Activated B cell treated with CpG ODN at 0.5 μM for 24 hours (primary cell): Measurements from ENCODE around the gene AKT3. TPM values are rescaled to one million over a fixed set of nuclear protein-coding genes. Genes with fewer than 3 reads are reported as not detected.
"Not testable (repeated sequence)": the region's sequence is repeated elsewhere in the genome, so short reads cannot be mapped to it uniquely, and the experiment has no call there.

ENCODE experiments used
- ATAC-seq: fragments of 200-7000 bp; cut with Tn5 transposase; one replicate; pipeline ENCODE4 v1.10.0; 2021; ENCODE audit warnings: low read depth, mild to moderate bottlenecking, moderate library complexity
- CTCF ChIA-PET: fragments of 350-600 bp; sonication (Branson Sonifier 250); formaldehyde crosslinking; loops from one replicate; lab custom pipeline; 2021; ENCODE audit warnings: antibody characterized with exemption; lab: Charles Lee
- POLR2A ChIA-PET: fragments of 350-600 bp; sonication (Branson Sonifier 250); formaldehyde crosslinking; loops from one replicate; lab custom pipeline; 2021; ENCODE audit warnings: antibody characterized with exemption; lab: Charles Lee
- DNase-seq: peaks from one replicate; pipeline ENCODE4 v3.0.0; 2022
- H3K27ac Mint-ChIP-seq: one replicate; pipeline ENCODE4 v1.8.0; 2020; ENCODE audit warnings: mixed read lengths
- H3K27me3 Mint-ChIP-seq: one replicate; pipeline ENCODE4 v1.8.0; 2021; ENCODE audit warnings: mixed read lengths
- H3K36me3 Mint-ChIP-seq: one replicate; pipeline ENCODE4 v1.8.0; 2021; ENCODE audit warnings: low read depth, mixed read lengths
- H3K4me1 Mint-ChIP-seq: one replicate; pipeline ENCODE4 v1.8.0; 2021; ENCODE audit warnings: mixed read lengths
- H3K4me3 Mint-ChIP-seq: one replicate; pipeline ENCODE4 v1.8.0; 2020; ENCODE audit warnings: mild to moderate bottlenecking, mixed read lengths
- H3K9me3 Mint-ChIP-seq: one replicate; pipeline ENCODE4 v1.8.0; 2020; ENCODE audit warnings: mixed read lengths
- CTCF ChIP-seq: fragments of 200-600 bp; IDR thresholded peaks from one replicate; pipeline ENCODE4 v1.8.0; 2022; ENCODE audit warnings: antibody characterized with exemption, mild to moderate bottlenecking
- intact Hi-C: fragments of 100-400 bp; cut with micrococcal nuclease; formaldehyde crosslinking; loops from one replicate; pipeline ENCODE4 v1.15.1; 2024
- total RNA-seq: library from RNA; stranded (reverse); gene quantifications from 2 replicates; pipeline ENCODE4 v1.2.3, GENCODE V29; 2022

Gene AKT3
- total RNA-seq, 1 donor from 2014 or later, result 63.3 TPM

GRCh38 chr1:243885806-243886205, 35.8 kb upstream of the AKT3 start:
- Mint-ChIP-seq H3K27ac (no peak overlapping the region), H3K4me3 (no peak overlapping the region), H3K9me3 (no peaks in the 10 kb centered on the region), H3K36me3 (no peaks in the 10 kb centered on the region), H3K4me1 (no peaks in the 10 kb centered on the region), H3K27me3 (peaks cover 22% of the 10 kb centered on the region)
- ATAC-seq (no peak), DNase-seq (no peak)
- ChIA-PET POLR2A (no interaction called here), CTCF (no interaction called here)
- intact Hi-C loops, result no loop called here
- TF ChIP-seq CTCF, result no peak

- H3K9me3 Mint-ChIP-seq, result no peaks in the 10 kb centered on the region
- POLR2A ChIA-PET, result no interaction called here
- no peak for TF ChIP-seq CTCF
- DNase-seq (no peak), ATAC-seq (no peak)
- no peaks in the 10 kb centered on the region for H3K4me1 Mint-ChIP-seq
- intact Hi-C loops, result no loop called here
- H3K4me3 Mint-ChIP-seq, result no peak overlapping the region
- no peak overlapping the region for H3K27ac Mint-ChIP-seq
- CTCF ChIA-PET, result no interaction called here
- peaks cover 18% of the 10 kb centered on the region for H3K27me3 Mint-ChIP-seq
- no peaks in the 10 kb centered on the region for H3K36me3 Mint-ChIP-seq
Measured at GRCh38 chr1:243884603-243885002, 34.6 kb upstream of the AKT3 start.

GRCh38 chr1:243883551-243883950, 33.5 kb upstream of the AKT3 start:
- Mint-ChIP-seq H3K9me3 (no peaks in the 10 kb centered on the region), H3K4me1 (no peaks in the 10 kb centered on the region), H3K27ac (no peak overlapping the region), H3K27me3 (peaks cover 17% of the 10 kb centered on the region), H3K36me3 (no peaks in the 10 kb centered on the region), H3K4me3 (no peak overlapping the region)
- CTCF ChIA-PET, result no interaction called here
- intact Hi-C loops, result no loop called here
- TF ChIP-seq CTCF, result no peak
- DNase-seq (no peak), ATAC-seq (no peak)
- POLR2A ChIA-PET, result no interaction called here

- TF ChIP-seq CTCF, result no peak
- intact Hi-C loops, result no loop called here
- DNase-seq, result no peak
- Mint-ChIP-seq H3K27me3 (peaks cover 17% of the 10 kb centered on the region), H3K36me3 (no peaks in the 10 kb centered on the region), H3K4me3 (no peak overlapping the region), H3K4me1 (no peaks in the 10 kb centered on the region), H3K27ac (no peak overlapping the region), H3K9me3 (no peaks in the 10 kb centered on the region)
- ChIA-PET CTCF (no interaction called here), POLR2A (no interaction called here)
- no peak for ATAC-seq
Measured at GRCh38 chr1:243882276-243882675, 32.2 kb upstream of the AKT3 start.

- H3K36me3 Mint-ChIP-seq, intact Hi-C loops, POLR2A ChIA-PET, H3K27ac Mint-ChIP-seq, H3K4me3 Mint-ChIP-seq, H3K27me3 Mint-ChIP-seq, H3K4me1 Mint-ChIP-seq, DNase-seq, CTCF ChIA-PET, ATAC-seq: not testable (repeated sequence)
- H3K9me3 Mint-ChIP-seq, result peaks cover 13% of the 10 kb centered on the region
Measured at GRCh38 chr1:243877058-243877457, 27.0 kb upstream of the AKT3 start.

- TF ChIP-seq CTCF, result no peak
- no peaks in the 10 kb centered on the region for H3K36me3 Mint-ChIP-seq
- no peak overlapping the region for H3K27ac Mint-ChIP-seq
- DNase-seq (no peak), ATAC-seq (no peak)
- H3K4me3 Mint-ChIP-seq, result no peak overlapping the region
- peaks cover 23% of the 10 kb centered on the region for H3K27me3 Mint-ChIP-seq
- H3K9me3 Mint-ChIP-seq, result no peaks in the 10 kb centered on the region
- ChIA-PET CTCF (no interaction called here), POLR2A (no interaction called here)
- H3K4me1 Mint-ChIP-seq, result peaks cover 8% of the 10 kb centered on the region
- intact Hi-C loops, result no loop called here
Measured at GRCh38 chr1:243855616-243856318, 5.7 kb upstream of the AKT3 start.
